Activated naive CD4-positive, alpha-beta T cell treated with anti-CD3 and anti-CD28 coated beads, Interleukin-2, amount 50 U/mL, for 24 hours (primary cell): ENCODE measurements around the gene TNFRSF8.

Source experiments
- H3K27ac Mint-ChIP-seq: one replicate; pipeline ENCODE4 v1.8.0; 2021; ENCODE audit warnings: mild to moderate bottlenecking, mixed read lengths
- H3K27me3 Mint-ChIP-seq: one replicate; pipeline ENCODE4 v1.8.0; 2021; ENCODE audit warnings: mixed read lengths
- H3K36me3 Mint-ChIP-seq: one replicate; pipeline ENCODE4 v1.8.0; 2021; ENCODE audit warnings: mixed read lengths
- H3K4me1 Mint-ChIP-seq: one replicate; pipeline ENCODE4 v1.8.0; 2021; ENCODE audit warnings: mixed read lengths
- H3K4me3 Mint-ChIP-seq: one replicate; pipeline ENCODE4 v1.8.0; 2021; ENCODE audit warnings: mild to moderate bottlenecking, mixed read lengths
- H3K9me3 Mint-ChIP-seq: one replicate; pipeline ENCODE4 v1.8.0; 2021; ENCODE audit warnings: mixed read lengths

TNFRSF8 gene

GRCh38 chr1:12180903-12181302 lies 117.8 kb downstream of the TNFRSF8 start:
- Mint-ChIP-seq H3K4me1 (peaks cover 74% of the 10 kb centered on the region), H3K27ac (no peak overlapping the region), H3K36me3 (no peaks in the 10 kb centered on the region), H3K27me3 (no peaks in the 10 kb centered on the region), H3K4me3 (no peak overlapping the region), H3K9me3 (no peaks in the 10 kb centered on the region)

GRCh38 chr1:12181568-12181967 lies 118.5 kb downstream of the TNFRSF8 start:
- Mint-ChIP-seq H3K27me3 (no peaks in the 10 kb centered on the region), H3K4me3 (no peak overlapping the region), H3K4me1 (peaks cover 74% of the 10 kb centered on the region), H3K36me3 (no peaks in the 10 kb centered on the region), H3K9me3 (no peaks in the 10 kb centered on the region), H3K27ac (peak overlapping the region; percentile 30)

DNA sequence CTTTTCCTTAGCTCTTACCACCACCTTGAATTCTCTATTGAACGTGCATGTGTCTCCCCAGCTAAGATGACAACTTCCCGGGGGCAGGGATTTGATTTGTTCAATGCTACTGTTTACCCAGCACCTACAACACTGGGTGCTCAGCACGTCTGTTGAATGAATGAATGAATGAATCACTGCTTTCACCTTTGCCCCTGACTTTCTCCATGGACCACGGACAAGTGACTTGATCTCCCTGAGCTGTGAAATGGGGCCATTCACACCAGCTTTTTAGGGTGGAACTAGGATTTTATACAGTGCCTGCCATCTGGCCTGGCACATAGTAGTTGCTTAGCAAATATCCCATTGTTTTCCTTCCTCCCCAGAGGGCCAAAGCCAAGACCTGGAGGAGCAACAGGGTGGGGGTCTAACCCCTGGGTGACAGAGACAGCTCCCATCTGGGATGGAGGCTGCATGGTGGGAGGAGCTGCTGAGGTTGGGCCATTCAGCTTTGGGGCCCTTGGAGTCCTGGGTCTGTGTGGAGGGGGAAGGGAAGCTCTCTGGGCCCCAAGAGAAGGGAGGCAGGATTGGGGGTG lies 119.4 kb downstream of the TNFRSF8 start:
- H3K27me3 Mint-ChIP-seq = no peaks in the 10 kb centered on the region
- peak overlapping the region; percentile 56 for H3K27ac Mint-ChIP-seq
- H3K4me3 Mint-ChIP-seq = no peak overlapping the region
- H3K4me1 Mint-ChIP-seq = peaks cover 70% of the 10 kb centered on the region
- peaks cover 2% of the 10 kb centered on the region for H3K36me3 Mint-ChIP-seq
- no peaks in the 10 kb centered on the region for H3K9me3 Mint-ChIP-seq

DNA sequence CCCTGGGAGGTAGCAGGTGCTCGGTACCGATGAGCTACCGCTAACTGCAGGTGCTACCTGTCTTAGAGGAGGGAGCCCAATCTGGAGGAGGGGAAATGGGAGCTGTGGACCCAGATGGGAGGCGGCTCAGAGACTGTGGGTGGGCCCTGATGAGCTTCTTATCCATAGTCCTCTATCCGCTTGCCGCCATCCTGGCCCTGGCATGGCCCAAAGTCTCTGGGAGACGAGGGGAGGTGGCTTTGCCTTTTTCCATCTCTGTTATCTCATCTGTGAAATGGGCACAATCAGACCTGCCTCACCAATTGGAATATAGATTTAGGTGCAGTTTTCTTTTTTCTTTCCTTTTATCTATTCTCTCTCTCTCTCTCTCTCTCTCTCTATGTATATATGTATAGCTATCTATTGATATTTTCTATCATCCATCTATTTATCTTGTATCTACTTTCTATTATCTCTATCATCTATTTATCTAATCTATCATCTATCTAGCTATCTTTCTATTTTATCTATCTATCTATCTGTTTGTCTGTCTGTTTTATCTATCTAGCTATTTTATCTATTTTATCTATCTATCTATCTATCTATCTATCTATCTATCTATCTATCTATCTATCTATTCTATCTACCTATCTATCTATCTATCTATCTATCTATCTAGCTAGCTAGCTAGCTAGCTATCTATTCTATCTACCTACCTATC lies 120.1 kb downstream of the TNFRSF8 start:
- H3K27me3 Mint-ChIP-seq = no peaks in the 10 kb centered on the region
- H3K36me3 Mint-ChIP-seq = peaks cover 2% of the 10 kb centered on the region
- H3K9me3 Mint-ChIP-seq = no peaks in the 10 kb centered on the region
- no peak overlapping the region for H3K4me3 Mint-ChIP-seq
- H3K27ac Mint-ChIP-seq = no peak overlapping the region
- peaks cover 69% of the 10 kb centered on the region for H3K4me1 Mint-ChIP-seq

DNA sequence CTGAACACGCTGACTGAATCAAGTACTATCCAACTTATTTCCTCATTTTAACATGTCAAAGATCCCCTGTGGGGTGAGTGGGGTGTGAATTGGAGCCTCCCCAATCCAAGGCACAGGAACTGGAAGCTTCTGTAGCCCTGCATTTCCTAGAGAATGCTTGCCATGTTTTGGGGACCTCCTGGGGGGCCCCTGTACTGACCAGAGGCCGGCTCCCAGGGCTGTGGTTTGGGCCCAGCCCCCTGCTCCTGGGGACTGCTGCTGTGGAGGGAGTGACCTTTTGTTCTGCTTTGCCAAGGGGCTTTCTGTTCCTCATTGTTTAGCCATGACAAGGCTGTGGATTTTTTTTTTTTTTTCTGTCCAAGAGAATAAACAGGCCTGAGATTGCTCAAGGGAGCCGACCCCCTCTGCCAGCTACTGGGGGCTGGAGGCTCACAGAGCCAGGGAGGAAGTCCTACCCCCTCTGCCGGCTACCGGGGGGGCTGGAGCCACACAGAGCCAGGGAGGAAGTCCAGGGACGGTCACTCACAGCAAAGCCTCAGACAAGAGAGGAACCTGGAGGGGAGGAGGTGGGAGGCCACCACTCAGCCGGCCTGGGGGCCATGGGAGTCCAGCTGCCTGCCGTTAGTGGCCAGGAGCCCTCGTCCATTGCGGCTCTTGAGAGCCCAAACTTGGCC lies 121.0 kb downstream of the TNFRSF8 start:
- no peak overlapping the region for H3K4me3 Mint-ChIP-seq
- peaks cover 2% of the 10 kb centered on the region for H3K36me3 Mint-ChIP-seq
- H3K9me3 Mint-ChIP-seq = no peaks in the 10 kb centered on the region
- peaks cover 61% of the 10 kb centered on the region for H3K4me1 Mint-ChIP-seq
- peak overlapping the region; percentile 69 for H3K27ac Mint-ChIP-seq
- no peaks in the 10 kb centered on the region for H3K27me3 Mint-ChIP-seq

GRCh38 chr1:12185036-12185917 lies 122.2 kb downstream of the TNFRSF8 start:
- Mint-ChIP-seq H3K4me3 (no peak overlapping the region), H3K9me3 (no peaks in the 10 kb centered on the region), H3K4me1 (peaks cover 57% of the 10 kb centered on the region), H3K27me3 (no peaks in the 10 kb centered on the region), H3K36me3 (peaks cover 5% of the 10 kb centered on the region), H3K27ac (no peak overlapping the region)

GRCh38 chr1:12185918-12186678 lies 123.0 kb downstream of the TNFRSF8 start:
- H3K4me1 Mint-ChIP-seq = peaks cover 57% of the 10 kb centered on the region
- H3K27ac Mint-ChIP-seq = peak overlapping the region; percentile 23
- H3K4me3 Mint-ChIP-seq = no peak overlapping the region
- H3K27me3 Mint-ChIP-seq = no peaks in the 10 kb centered on the region
- peaks cover 7% of the 10 kb centered on the region for H3K36me3 Mint-ChIP-seq
- no peaks in the 10 kb centered on the region for H3K9me3 Mint-ChIP-seq

DNA sequence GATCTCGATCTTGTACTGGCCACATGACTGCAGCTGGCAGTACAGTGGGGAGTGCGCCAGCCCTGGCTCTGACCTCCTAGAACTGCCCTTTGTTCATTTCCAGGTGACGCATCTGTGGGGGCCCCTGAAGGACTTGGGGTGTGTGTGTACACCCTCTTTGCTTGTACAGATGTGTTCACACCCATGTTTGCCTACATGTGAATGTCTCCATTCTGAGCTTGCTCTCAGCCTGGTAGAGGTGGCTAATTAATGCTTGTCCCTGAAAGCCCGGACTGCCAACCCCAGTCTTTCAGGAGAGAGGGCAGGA lies 123.5 kb downstream of the TNFRSF8 start:
- H3K9me3 Mint-ChIP-seq = no peaks in the 10 kb centered on the region
- no peak overlapping the region for H3K27ac Mint-ChIP-seq
- H3K4me1 Mint-ChIP-seq = peaks cover 56% of the 10 kb centered on the region
- no peak overlapping the region for H3K4me3 Mint-ChIP-seq
- peaks cover 7% of the 10 kb centered on the region for H3K36me3 Mint-ChIP-seq
- H3K27me3 Mint-ChIP-seq = no peaks in the 10 kb centered on the region

DNA sequence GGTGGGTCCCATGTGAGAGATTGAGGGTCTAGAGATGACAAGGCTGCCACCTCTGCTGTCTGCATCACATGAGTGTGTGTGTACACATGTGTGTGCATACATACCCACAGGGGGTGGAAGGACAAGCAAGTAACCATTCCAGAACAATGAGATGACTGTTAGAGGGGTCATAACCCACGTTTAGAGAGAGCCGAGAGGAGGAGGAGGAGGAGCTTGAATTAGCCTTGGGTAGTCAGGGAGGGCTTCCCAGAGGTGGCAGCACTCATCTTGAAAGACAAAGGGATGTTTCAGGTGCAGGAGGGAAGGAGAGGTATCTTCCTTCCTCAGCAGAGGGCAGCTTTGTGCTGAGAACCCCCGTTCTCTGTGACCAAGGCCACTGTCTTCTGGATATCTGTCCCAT lies 125.0 kb downstream of the TNFRSF8 start:
- H3K4me3 Mint-ChIP-seq = no peak overlapping the region
- no peak overlapping the region for H3K27ac Mint-ChIP-seq
- H3K4me1 Mint-ChIP-seq = peaks cover 41% of the 10 kb centered on the region
- peaks cover 7% of the 10 kb centered on the region for H3K36me3 Mint-ChIP-seq
- H3K9me3 Mint-ChIP-seq = no peaks in the 10 kb centered on the region
- H3K27me3 Mint-ChIP-seq = no peaks in the 10 kb centered on the region

DNA sequence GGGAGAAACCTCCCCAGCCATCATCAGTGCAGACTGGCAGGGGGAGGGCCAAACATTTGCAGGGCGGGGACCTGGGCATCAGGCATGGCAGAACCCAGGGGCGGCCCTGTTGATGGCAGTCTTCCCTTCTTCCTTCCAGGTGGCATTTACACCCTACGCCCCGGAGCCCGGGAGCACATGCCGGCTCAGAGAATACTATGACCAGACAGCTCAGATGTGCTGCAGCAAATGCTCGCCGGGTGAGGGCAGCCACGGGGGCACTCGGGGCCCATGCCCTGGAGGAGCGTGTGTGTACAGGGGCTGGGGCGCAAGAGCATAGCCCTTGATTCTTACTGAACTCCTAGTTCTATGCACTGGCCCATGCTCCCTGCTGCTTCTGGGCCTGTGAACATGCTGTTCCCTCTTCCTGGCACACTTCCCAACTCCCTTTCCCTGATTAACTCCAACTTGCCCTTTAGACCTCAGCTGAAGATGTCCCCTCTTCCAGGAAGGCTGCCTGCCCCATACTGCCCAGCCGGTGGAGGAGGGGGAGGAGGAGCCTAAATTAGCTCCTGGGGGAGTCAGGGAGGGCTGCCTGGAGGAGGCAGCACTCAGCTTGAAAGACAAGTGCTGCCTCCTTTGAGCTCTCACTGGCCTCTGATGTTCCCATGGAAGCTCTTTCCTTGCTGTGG lies 125.7 kb downstream of the TNFRSF8 start:
- H3K36me3 Mint-ChIP-seq = peaks cover 8% of the 10 kb centered on the region
- H3K9me3 Mint-ChIP-seq = no peaks in the 10 kb centered on the region
- no peak overlapping the region for H3K4me3 Mint-ChIP-seq
- no peaks in the 10 kb centered on the region for H3K27me3 Mint-ChIP-seq
- peaks cover 34% of the 10 kb centered on the region for H3K4me1 Mint-ChIP-seq
- H3K27ac Mint-ChIP-seq = no peak overlapping the region

GRCh38 chr1:12189328-12189682 lies 126.2 kb downstream of the TNFRSF8 start:
- no peak overlapping the region for H3K4me3 Mint-ChIP-seq
- H3K27me3 Mint-ChIP-seq = no peaks in the 10 kb centered on the region
- peak overlapping the region; percentile 68 for H3K27ac Mint-ChIP-seq
- no peaks in the 10 kb centered on the region for H3K9me3 Mint-ChIP-seq
- H3K4me1 Mint-ChIP-seq = peaks cover 29% of the 10 kb centered on the region
- H3K36me3 Mint-ChIP-seq = peaks cover 13% of the 10 kb centered on the region

- H3K27me3 Mint-ChIP-seq = no peaks in the 10 kb centered on the region
- H3K4me1 Mint-ChIP-seq = peaks cover 17% of the 10 kb centered on the region
- peaks cover 17% of the 10 kb centered on the region for H3K36me3 Mint-ChIP-seq
- no peak overlapping the region for H3K4me3 Mint-ChIP-seq
- H3K27ac Mint-ChIP-seq = peak overlapping the region; percentile 62
- H3K9me3 Mint-ChIP-seq = no peaks in the 10 kb centered on the region
These were observed 128.3 kb downstream of the TNFRSF8 start for GRCh38 chr1:12191242-12192032.
